Neural progenitor cell (in vitro differentiated cells): Measurements from ENCODE around the gene ZNG1B.
"Not testable (repeated sequence)": the region's sequence is repeated elsewhere in the genome, so short reads cannot be mapped to it uniquely, and the experiment has no call there.

ENCODE experiments used
- CTCF ChIP-seq: fragments of 200-600 bp; sonication (generic); IDR thresholded peaks from 2 replicates; pipeline ENCODE4 v1.5.1; 2017; ENCODE audit warnings: antibody characterized with exemption, mild to moderate bottlenecking
- EZH2 ChIP-seq: fragments of 200-600 bp; sonication (generic); IDR thresholded peaks from 2 replicates; pipeline ENCODE4 v1.6.1; 2017; ENCODE audit warnings: antibody characterized with exemption, mild to moderate bottlenecking, moderate library complexity
- EZH2phosphoT487 ChIP-seq: fragments of 200-600 bp; sonication (generic); IDR thresholded peaks from 2 replicates; pipeline ENCODE4 v1.6.1; 2017; ENCODE audit warnings: antibody characterized with exemption

DNA sequence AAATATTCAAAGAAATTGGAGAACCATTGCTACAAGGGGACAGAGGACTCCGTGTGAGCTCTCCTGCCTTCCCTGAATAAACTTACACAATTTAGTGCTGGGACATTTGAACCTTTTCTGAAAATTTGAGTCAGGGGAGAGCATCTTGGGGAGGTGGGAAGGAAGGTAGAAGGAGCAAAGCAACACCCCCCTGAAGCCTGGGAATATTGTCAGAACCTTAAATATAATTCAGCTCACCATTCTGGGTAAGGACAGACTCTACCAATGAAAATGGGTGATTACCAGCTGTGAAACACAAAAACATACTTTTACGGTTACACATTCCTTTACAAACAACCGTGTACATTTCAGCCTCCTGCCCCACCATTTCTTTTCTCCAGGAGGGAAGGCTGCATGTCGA, 60.9 kb downstream of the ZNG1B start, which contains the start of gene FOXD4L1:
- not testable (repeated sequence) for TF ChIP-seq CTCF, EZH2phosphoT487, EZH2
